ENCODE measurements around the gene SLC4A2. TPM values are rescaled to one million over a fixed set of nuclear protein-coding genes. Genes with fewer than 3 reads are reported as not detected.
A peak's percentile ranks its signal among the peaks of the same experiment; 100 is the strongest.

The SLC4A2 gene
- total and polyA plus RNA-seq, 4 donors: 27.5 to 98.8 (median 72.6) TPM

GRCh38 chr7:151081170-151082101, 22.0 kb downstream of the SLC4A2 start:
- H3K4me1 ChIP-seq (ENCODE audit: control insufficient read depth in 4 of 4, insufficient read depth in 4 of 4, low read length in 3 of 4): peaks cover 17 to 57% (median 42%) of the 10 kb centered on the region in 4 donors
- peaks cover 0 to 10% (median 1%) of the 10 kb centered on the region in 4 donors for H3K36me3 ChIP-seq (ENCODE audit: control insufficient read depth in 4 of 4, insufficient read depth in 3 of 4, low read depth in 1 of 4, low read length in 3 of 4)
- H3K27me3 ChIP-seq (ENCODE audit: control insufficient read depth in 4 of 4, insufficient read depth in 4 of 4, low read length in 3 of 4): no peaks in the 10 kb centered on the region
- H3K9me3 ChIP-seq (ENCODE audit: control insufficient read depth in 4 of 4, low read length in 3 of 4): no peaks in the 10 kb centered on the region
- H3K27ac ChIP-seq (ENCODE audit: low read depth in 1 of 2, low read length in 2 of 2): peak overlapping the region; percentile 85 to 94
- WGBS: 16% methylated on average over 64 of the region's 64 CpGs
- no peak for DNase-seq (ENCODE audit: low spot score)
- TF ChIP-seq SP1 (IDR thresholded peaks at IDR 0.05) (peak; percentile 40), HNF4A (conservative IDR thresholded peaks at IDR 0.05) (peak in 1 of 2 donors; percentile 36), GABPA (IDR thresholded peaks at IDR 0.05 in 1 of 2, conservative IDR thresholded peaks at IDR 0.05 in 1 of 2) (no peak)
- H3K4me3 ChIP-seq (ENCODE audit: low read depth in 1 of 3, low read length in 3 of 3): peak overlapping the region; percentile 19 to 98 (median 76)
- H3K9ac ChIP-seq (ENCODE audit: low read depth in 1 of 2, low read length in 2 of 2): peak overlapping the region; percentile 41 to 83

GRCh38 chr7:151082141-151083070, 23.0 kb downstream of the SLC4A2 start:
- H3K9me3 ChIP-seq (ENCODE audit: control insufficient read depth in 4 of 4, low read length in 3 of 4): no peaks in the 10 kb centered on the region
- TF ChIP-seq GABPA (IDR thresholded peaks at IDR 0.05 in 1 of 2, conservative IDR thresholded peaks at IDR 0.05 in 1 of 2) (no peak), RXRA (IDR thresholded peaks at IDR 0.05) (no peak), CTCF (IDR thresholded peaks at IDR 0.05; ENCODE audit: low read depth, low read length, missing input control) (no peak), HNF4A (conservative IDR thresholded peaks at IDR 0.05) (no peak), RAD21 (IDR thresholded peaks at IDR 0.05) (no peak), NR2F2 (IDR thresholded peaks at IDR 0.05) (no peak), SP1 (IDR thresholded peaks at IDR 0.05) (no peak), REST (IDR thresholded peaks at IDR 0.05) (no peak), EGR1 (IDR thresholded peaks at IDR 0.05; ENCODE audit: low read depth in 2 of 2) (no peak), JUND (IDR thresholded peaks at IDR 0.05) (no peak), YY1 (IDR thresholded peaks at IDR 0.05) (no peak), HNF4G (IDR thresholded peaks at IDR 0.05) (no peak), TAF1 (conservative IDR thresholded peaks at IDR 0.05) (no peak), ZBTB33 (IDR thresholded peaks at IDR 0.05) (no peak), ATF3 (IDR thresholded peaks at IDR 0.05) (no peak)
- H3K9ac ChIP-seq (ENCODE audit: low read depth in 1 of 2, low read length in 2 of 2): peak overlapping the region; percentile 83
- DNase-seq (ENCODE audit: low spot score): no peak
- H3K4me3 ChIP-seq (ENCODE audit: low read depth in 1 of 3, low read length in 3 of 3): peak overlapping the region; percentile 36 to 98 (median 76)
- peaks cover 0 to 2% (median 0%) of the 10 kb centered on the region in 4 donors for H3K36me3 ChIP-seq (ENCODE audit: control insufficient read depth in 4 of 4, insufficient read depth in 3 of 4, low read depth in 1 of 4, low read length in 3 of 4)
- H3K4me1 ChIP-seq (ENCODE audit: control insufficient read depth in 4 of 4, insufficient read depth in 4 of 4, low read length in 3 of 4): peaks cover 17 to 57% (median 42%) of the 10 kb centered on the region in 4 donors
- H3K27ac ChIP-seq (ENCODE audit: low read depth in 1 of 2, low read length in 2 of 2): peak overlapping the region; percentile 85 to 94
- no peaks in the 10 kb centered on the region for H3K27me3 ChIP-seq (ENCODE audit: control insufficient read depth in 4 of 4, insufficient read depth in 4 of 4, low read length in 3 of 4)
- 42% methylated on average over 42 of the region's 42 CpGs for WGBS
